GM21447 (cell line): ENCODE data around the gene ANAPC7.
"Not testable (repeated sequence)": the region's sequence is repeated elsewhere in the genome, so short reads cannot be mapped to it uniquely, and the experiment has no call there.

Source experiments
- ATAC-seq: cut with Tn5 transposase; IDR thresholded peaks from one replicate; pipeline ENCODE4 v1.9.1; 2021; ENCODE audit not compliant: unreplicated experiment

Gene ANAPC7

GRCh38 chr12:110349096-110349495 lies 54.4 kb downstream of the ANAPC7 start:
- ATAC-seq, result no peak

DNA sequence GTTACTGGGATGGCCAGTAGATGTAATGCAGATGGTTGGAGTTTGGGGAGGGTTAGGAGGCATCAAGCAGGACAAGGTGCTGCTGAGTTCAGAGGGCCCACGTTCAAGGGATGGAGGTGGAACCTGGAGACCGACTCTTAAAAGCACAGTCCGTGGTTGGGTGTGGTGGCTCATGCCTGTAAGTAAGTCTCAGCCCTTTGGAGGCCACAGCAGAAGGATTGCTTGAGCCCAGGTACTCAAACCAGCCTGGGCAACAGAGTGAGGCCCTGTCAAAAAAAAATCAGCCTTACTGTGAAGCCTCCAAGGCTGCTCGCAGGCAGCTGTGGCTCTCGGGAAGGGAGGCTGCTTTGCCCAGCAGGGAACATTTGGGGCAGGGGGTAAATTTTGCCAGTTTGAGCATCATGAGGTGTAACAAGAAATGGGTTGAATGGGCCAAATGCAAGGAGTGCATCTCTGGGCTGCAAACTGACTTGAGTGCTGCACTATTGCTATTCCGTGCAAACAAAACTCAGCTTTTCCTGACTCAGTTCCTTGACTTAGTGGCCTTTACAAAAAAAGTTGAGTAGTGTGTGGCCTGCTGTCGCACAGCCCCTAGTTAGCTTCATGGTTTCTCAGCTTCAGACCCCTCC lies 55.0 kb downstream of the ANAPC7 start:
- no peak for ATAC-seq

- ATAC-seq, result no peak
These were observed 55.7 kb downstream of the ANAPC7 start for GRCh38 chr12:110347767-110348166.

GRCh38 chr12:110345963-110346362 lies 57.5 kb downstream of the ANAPC7 start:
- ATAC-seq, result no peak

GRCh38 chr12:110345176-110345661 lies 58.3 kb downstream of the ANAPC7 start:
- ATAC-seq, result no peak

DNA sequence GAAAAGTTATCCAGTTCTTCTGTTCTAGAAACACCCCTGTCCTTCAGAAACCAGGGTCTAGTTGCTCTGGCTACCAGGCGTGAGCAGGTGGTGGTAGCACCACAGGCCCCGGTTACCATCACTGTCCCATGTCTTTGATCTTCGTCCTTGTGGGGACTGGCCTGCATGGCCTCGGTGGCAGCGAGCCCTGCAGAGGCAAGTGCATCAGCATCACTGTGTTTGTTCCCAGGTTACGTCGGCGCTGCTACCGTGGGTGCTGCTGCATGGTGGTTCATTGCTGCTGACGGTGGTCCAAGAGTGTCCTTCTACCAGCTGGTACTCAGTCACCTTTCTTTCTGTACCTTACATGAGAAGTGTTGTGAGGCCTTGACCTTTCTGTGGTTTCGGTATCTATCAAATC lies 58.9 kb downstream of the ANAPC7 start:
- no peak for ATAC-seq

DNA sequence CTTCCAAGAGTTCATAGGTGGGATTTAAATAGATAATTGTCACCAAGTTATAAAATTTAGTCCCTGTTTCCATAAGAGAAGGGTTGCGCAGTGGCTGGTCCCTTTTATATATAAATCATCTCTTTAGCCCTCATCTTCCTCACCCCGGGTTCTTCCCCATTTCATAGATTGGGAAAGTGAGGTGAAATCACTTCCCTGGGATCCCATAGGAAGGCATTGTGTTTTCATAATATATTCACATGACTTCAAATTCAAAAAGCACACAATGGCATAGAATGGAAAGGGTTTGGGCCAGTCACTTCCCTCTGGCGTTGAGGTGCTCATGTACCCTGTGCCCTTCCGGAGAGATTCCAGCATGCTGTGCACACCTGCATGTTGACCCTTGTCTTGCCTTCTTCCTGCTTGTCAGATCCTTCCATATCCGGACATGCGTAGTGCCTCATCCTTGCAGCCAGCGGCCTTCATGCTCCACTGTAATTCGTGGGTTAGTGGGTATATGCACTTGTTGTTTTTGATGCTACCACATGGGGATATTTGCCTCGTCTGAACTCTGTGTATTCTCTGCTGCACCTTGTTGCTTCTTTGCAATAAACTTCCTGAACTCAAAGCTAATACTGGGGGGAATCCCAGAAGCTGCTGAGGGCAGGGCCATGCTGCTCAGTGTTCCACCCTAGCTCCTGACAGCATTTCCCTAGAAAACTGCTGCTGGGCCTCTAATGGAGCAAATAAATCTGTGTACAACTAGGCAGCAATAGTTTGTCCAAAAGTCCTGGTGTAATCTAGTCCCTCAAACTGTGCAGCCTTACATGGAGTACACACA lies 59.6 kb downstream of the ANAPC7 start:
- ATAC-seq, result no peak

DNA sequence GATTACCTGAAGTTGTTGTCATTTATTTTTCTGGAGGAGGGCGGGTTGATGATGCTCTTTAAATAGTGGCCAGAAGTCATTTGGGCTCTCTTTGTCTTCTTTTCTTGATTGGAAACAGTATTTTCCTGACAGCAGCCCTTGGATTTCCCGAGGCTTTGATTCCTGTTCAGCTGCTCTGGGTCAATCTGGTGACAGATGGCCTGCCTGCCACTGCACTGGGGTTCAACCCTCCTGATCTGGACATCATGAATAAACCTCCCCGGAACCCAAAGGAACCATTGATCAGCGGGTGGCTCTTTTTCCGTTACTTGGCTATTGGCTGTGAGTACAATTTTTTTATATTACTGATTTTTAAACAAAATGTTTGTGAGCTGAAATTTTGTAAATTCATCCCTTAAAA lies 60.4 kb downstream of the ANAPC7 start:
- no peak for ATAC-seq

- no peak for ATAC-seq
These were observed 61.4 kb downstream of the ANAPC7 start for GRCh38 chr12:110342157-110342556.

- no peak for ATAC-seq
These were observed 62.8 kb downstream of the ANAPC7 start for GRCh38 chr12:110340706-110341105.

- not testable (repeated sequence) for ATAC-seq
These were observed 63.2 kb downstream of the ANAPC7 start for GRCh38 chr12:110340261-110340660.

GRCh38 chr12:110339184-110339952 lies 64.1 kb downstream of the ANAPC7 start:
- ATAC-seq, result no peak

- no peak for ATAC-seq
These were observed 64.8 kb downstream of the ANAPC7 start for GRCh38 chr12:110338754-110339153.

DNA sequence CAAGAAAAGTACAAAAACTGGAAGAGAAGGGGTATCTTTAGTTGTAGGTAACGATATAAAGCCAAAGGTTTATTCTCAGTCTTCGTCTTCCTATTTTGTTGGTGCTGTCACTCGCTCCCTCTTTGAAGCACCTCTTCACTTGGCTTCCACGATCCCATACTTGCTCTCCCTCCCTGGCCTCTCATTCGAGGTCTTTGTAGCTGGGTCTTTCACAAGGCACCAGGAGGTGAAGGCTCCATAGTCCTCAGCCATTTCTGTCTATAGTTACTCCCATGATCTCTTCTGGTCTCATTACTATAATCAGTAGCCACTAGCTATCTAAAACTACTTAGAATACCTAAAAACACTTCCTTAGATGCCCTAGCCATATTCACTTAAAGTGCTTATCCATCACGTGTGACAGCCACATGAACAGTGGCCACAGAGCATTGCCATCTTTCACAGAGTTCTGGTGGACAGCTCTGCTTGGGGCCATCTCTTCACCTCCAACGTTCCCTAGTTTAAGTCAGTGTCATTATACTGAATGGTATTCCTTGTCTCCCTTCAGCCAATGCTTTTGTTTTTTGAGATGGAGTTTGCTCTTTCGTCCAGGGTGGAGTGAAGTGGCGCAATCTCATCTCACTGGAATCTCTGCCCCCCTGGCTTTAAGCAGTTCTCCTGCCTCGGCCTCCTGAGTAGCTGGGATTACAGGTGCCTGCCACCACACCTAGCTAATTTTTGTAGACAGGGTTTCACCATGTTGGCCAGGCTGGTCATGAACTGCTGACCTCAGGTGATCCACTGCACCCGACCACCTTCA lies 65.4 kb downstream of the ANAPC7 start:
- ATAC-seq, result no peak

DNA sequence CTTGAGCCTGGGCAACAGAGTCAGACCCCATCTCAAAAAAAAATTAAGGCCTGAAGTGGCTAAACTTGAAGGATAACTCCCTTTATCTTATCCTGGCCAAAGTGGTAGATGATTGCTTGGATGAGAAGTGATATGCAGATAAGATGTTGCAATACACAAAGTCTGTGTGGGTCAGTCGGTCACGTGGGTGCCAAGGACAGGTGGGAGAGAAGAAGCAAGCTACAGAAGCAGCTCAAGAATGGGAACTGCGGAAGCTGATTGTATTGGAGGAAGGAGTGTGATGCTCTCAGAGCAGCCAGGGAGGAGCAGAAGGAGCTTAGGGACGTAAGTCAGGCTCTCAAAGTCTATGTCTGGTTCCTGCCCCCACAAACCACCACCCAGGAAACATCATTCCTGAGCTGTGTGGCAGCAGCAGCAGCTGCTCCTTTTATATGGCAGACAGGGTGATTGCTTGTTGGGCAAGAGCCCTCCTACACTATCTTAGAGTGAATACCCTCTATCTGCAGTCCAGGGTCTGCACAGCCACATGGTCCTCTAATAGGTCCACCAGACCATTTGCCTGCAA lies 67.9 kb downstream of the ANAPC7 start:
- no peak for ATAC-seq

DNA sequence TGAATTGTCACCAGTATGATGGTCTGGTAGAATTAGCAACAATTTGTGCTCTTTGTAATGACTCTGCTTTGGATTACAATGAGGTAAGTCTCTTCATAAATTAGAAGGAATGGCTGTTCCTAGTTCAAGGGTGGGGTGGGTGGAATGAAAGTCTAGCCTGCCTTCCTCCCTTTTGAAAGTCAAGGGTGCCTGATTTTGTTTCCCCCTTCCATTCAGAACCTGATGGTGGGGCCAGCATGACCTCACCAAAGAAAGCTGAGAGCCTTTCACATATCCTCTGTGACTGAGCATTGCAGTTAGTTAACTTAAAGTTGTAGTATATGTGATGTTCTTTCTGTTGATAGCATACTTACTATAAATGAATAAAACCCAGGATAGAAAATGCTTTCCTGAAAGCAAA lies 70.3 kb downstream of the ANAPC7 start:
- ATAC-seq, result no peak

DNA sequence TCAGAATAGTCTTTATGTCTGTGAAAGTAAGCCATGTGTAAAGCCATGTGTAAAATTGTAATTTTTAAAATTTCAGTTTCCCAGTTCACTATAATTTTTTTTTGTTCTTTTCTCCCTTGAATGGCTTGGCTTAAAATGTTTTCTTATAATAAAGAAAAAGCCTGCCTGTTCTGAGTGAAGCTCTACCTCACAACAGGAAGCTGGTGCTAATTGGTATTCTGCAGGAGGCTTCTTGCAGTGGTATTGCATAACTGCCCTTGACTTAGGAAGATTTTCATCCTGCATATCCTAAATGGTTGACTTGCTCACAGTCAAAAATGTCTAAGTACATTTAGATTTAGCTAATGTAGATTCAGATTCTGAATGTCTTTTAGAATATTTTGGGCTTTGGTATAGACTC lies 73.0 kb downstream of the ANAPC7 start:
- ATAC-seq, result no peak

DNA sequence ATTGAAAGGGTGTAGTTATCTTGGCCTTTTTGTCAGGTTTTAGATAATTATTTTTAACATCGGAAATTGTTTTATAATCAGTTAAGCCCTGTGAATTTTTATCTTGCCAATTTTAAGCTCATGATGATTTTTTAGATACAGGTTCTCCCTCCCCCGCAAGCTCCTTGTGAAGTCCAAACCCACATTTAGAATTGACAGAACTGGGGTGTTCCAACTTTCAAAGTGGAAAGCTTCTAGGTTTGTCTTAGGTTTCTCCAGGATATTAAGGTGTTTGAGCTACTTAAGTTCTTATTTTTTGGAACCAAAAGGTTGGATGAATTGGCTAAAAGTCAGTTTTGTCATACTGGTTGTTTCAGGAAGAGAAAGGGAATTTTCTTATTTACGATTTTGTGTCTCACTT lies 73.4 kb downstream of the ANAPC7 start:
- no peak for ATAC-seq

- no peak for ATAC-seq
These were observed 73.8 kb downstream of the ANAPC7 start for GRCh38 chr12:110329710-110330109.
